Measurements from ENCODE around the gene CAMK2D.

CAMK2D gene

GRCh38 chr4:113684534-113685091, 76.9 kb downstream of the CAMK2D start:
- TF ChIP-seq, protein P1, sequence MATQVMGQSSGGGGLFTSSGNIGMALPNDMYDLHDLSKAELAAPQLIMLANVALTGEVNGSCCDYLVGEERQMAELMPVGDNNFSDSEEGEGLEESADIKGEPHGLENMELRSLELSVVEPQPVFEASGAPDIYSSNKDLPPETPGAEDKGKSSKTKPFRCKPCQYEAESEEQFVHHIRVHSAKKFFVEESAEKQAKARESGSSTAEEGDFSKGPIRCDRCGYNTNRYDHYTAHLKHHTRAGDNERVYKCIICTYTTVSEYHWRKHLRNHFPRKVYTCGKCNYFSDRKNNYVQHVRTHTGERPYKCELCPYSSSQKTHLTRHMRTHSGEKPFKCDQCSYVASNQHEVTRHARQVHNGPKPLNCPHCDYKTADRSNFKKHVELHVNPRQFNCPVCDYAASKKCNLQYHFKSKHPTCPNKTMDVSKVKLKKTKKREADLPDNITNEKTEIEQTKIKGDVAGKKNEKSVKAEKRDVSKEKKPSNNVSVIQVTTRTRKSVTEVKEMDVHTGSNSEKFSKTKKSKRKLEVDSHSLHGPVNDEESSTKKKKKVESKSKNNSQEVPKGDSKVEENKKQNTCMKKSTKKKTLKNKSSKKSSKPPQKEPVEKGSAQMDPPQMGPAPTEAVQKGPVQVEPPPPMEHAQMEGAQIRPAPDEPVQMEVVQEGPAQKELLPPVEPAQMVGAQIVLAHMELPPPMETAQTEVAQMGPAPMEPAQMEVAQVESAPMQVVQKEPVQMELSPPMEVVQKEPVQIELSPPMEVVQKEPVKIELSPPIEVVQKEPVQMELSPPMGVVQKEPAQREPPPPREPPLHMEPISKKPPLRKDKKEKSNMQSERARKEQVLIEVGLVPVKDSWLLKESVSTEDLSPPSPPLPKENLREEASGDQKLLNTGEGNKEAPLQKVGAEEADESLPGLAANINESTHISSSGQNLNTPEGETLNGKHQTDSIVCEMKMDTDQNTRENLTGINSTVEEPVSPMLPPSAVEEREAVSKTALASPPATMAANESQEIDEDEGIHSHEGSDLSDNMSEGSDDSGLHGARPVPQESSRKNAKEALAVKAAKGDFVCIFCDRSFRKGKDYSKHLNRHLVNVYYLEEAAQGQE (IDR thresholded peaks at IDR 0.05; ENCODE audit: insufficient read depth in 1 of 2, low read depth in 2 of 2, low read length in 2 of 2): no peak
- no peak for TF ChIP-seq POLR2AphosphoS5 (IDR thresholded peaks at IDR 0.05; ENCODE audit: low read depth, low read length)
- TF ChIP-seq TAF1 (IDR thresholded peaks at IDR 0.05; ENCODE audit: borderline replicate concordance, insufficient read depth, low read length): no peak
- TF ChIP-seq FOXP2 (optimal IDR thresholded peaks at IDR 0.05; ENCODE audit: borderline replicate concordance, extremely low read depth, extremely low read length, insufficient read depth): no peak
- TF ChIP-seq SIN3A (IDR thresholded peaks at IDR 0.05; ENCODE audit: borderline replicate concordance, insufficient read depth, low read length): no peak

DNA sequence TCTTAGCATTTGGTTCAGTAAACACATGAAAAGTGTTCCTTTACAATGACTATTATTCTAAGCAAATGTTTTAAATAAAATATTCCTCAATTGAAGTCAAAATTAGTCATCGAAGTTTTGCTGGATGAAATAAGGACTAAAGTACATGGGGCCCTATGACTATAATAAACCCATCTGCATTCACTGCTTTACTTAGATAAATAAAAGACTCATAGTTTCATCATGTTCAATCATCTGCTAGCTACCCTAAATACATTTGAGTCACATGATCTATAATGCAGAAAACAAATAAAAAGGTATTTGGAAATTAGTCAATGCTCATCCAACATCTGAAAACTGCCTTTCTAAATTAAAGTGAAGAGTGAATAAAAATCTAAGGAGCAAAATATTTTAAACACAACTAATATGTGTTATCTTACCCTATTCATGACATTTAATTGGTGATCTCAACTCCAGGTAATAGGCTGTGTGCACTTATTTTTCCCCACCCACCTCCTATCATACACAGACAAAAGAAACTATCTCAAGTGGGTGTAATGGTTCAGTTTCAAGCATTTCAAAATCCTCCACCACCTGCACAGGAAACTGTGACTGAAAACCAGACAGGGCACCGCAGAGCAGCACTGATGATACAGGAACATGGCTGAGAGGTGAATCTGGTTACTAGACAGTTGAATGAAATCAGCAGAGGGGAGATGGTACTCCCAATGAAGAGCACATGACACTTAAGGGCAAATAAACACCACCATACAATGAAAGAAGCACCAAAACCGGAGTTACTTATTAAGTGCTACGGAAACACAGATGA, 78.6 kb downstream of the CAMK2D start:
- TF ChIP-seq, protein P1 (IDR thresholded peaks at IDR 0.05; ENCODE audit: insufficient read depth in 1 of 2, low read depth in 2 of 2, low read length in 2 of 2): no peak
- TF ChIP-seq POLR2AphosphoS5 (IDR thresholded peaks at IDR 0.05; ENCODE audit: low read depth, low read length) (no peak), SIN3A (IDR thresholded peaks at IDR 0.05; ENCODE audit: borderline replicate concordance, insufficient read depth, low read length) (no peak), FOXP2 (optimal IDR thresholded peaks at IDR 0.05; ENCODE audit: borderline replicate concordance, extremely low read depth, extremely low read length, insufficient read depth) (no peak), TAF1 (IDR thresholded peaks at IDR 0.05; ENCODE audit: borderline replicate concordance, insufficient read depth, low read length) (no peak)

GRCh38 chr4:113678641-113679040, 82.9 kb downstream of the CAMK2D start:
- TF ChIP-seq, protein P1 (IDR thresholded peaks at IDR 0.05; ENCODE audit: insufficient read depth in 1 of 2, low read depth in 2 of 2, low read length in 2 of 2): no peak
- no peak for TF ChIP-seq TAF1 (IDR thresholded peaks at IDR 0.05; ENCODE audit: borderline replicate concordance, insufficient read depth, low read length)
- no peak for TF ChIP-seq SIN3A (IDR thresholded peaks at IDR 0.05; ENCODE audit: borderline replicate concordance, insufficient read depth, low read length)
- TF ChIP-seq POLR2AphosphoS5 (IDR thresholded peaks at IDR 0.05; ENCODE audit: low read depth, low read length): no peak
- TF ChIP-seq FOXP2 (optimal IDR thresholded peaks at IDR 0.05; ENCODE audit: borderline replicate concordance, extremely low read depth, extremely low read length, insufficient read depth): no peak

DNA sequence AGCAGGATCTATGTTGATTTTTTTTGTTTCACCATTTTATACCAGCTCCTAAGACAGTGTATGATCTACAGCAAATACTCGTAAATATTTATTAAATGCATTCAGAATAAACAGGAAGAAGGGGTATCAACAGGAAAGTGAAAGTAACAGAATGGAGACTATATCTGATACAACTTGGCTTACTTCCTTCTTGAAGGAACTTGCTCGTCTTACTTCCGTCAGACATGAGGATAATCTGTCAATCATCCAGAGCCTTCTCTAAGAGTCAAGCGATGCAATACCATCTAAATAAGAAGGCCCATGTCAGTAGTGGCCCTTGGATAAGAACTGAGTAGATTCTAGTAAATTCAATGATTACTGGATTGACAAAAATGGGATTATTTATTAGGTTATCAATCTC, 84.2 kb downstream of the CAMK2D start:
- TF ChIP-seq TAF1 (IDR thresholded peaks at IDR 0.05; ENCODE audit: borderline replicate concordance, insufficient read depth, low read length) (no peak), POLR2AphosphoS5 (IDR thresholded peaks at IDR 0.05; ENCODE audit: low read depth, low read length) (no peak), SIN3A (IDR thresholded peaks at IDR 0.05; ENCODE audit: borderline replicate concordance, insufficient read depth, low read length) (no peak), FOXP2 (optimal IDR thresholded peaks at IDR 0.05; ENCODE audit: borderline replicate concordance, extremely low read depth, extremely low read length, insufficient read depth) (no peak)
- TF ChIP-seq, protein P1 (IDR thresholded peaks at IDR 0.05; ENCODE audit: insufficient read depth in 1 of 2, low read depth in 2 of 2, low read length in 2 of 2): no peak

All from PFSK-1 (cell line).